ENCODE data around the gene SP140. TPM values are rescaled to one million over a fixed set of nuclear protein-coding genes. Genes with fewer than 3 reads are reported as not detected.
A peak's percentile ranks its signal among the peaks of the same experiment; 100 is the strongest.
"Not testable (repeated sequence)": the region's sequence is repeated elsewhere in the genome, so short reads cannot be mapped to it uniquely, and the experiment has no call there.

The SP140 gene
- total and polyA plus RNA-seq, 2 experiments from 2014 or later, result 0.24 to 0.70 TPM

- H3K79me2 ChIP-seq (replicated peaks; ENCODE audit: insufficient read depth); H3K36me3 Mint-ChIP-seq (ENCODE audit: low read depth); H3K4me3 Mint-ChIP-seq; H3K4me3 ChIP-seq; H3K4me1 Mint-ChIP-seq; H3K4me1 ChIP-seq (ENCODE audit: insufficient read depth); H4K20me1 ChIP-seq (replicated peaks; ENCODE audit: insufficient read depth); H3F3A ChIP-seq (replicated peaks; ENCODE audit: low read depth); H2AFZ ChIP-seq; H3K27me3 ChIP-seq (ENCODE audit: insufficient read depth); ATAC-seq; H3K4me2 ChIP-seq; H3K27ac Mint-ChIP-seq; H3K27ac ChIP-seq (ENCODE audit: low read depth); H3K36me3 ChIP-seq (ENCODE audit: insufficient read depth); H3K9me2 ChIP-seq (ENCODE audit: insufficient read depth); H3K27me3 Mint-ChIP-seq (ENCODE audit: insufficient read depth, low read depth, poor library complexity): not testable (repeated sequence)
- H3K9me3 Mint-ChIP-seq, result peaks cover 13% of the 10 kb centered on the region; the same call in 2 of the 3 replicates
- DNase-seq (ENCODE audit: low spot score), result peak; percentile 41
- peak; percentile 78 for TF ChIP-seq REST (IDR thresholded peaks at IDR 0.05; ENCODE audit: unreplicated experiment)
These were observed 63.8 kb downstream of the SP140 start for GRCh38 chr2:230289311-230289710.

- DNase-seq (ENCODE audit: low spot score) (no peak), ATAC-seq (no peak)
- Mint-ChIP-seq H3K4me1 (no peaks in the 10 kb centered on the region), H3K27ac (no peak overlapping the region), H3K27me3 (ENCODE audit: insufficient read depth, low read depth, poor library complexity) (no peaks in the 10 kb centered on the region), H3K9me3 (peaks cover 21% of the 10 kb centered on the region), H3K36me3 (ENCODE audit: low read depth) (no peaks in the 10 kb centered on the region), H3K4me3 (no peak overlapping the region)
- H2AFZ ChIP-seq, result no peak overlapping the region
- no peaks in the 10 kb centered on the region for H3K79me2 ChIP-seq (replicated peaks; ENCODE audit: insufficient read depth)
- TF ChIP-seq REST (IDR thresholded peaks at IDR 0.05; ENCODE audit: unreplicated experiment) (no peak), EZH2phosphoT487 (IDR thresholded peaks at IDR 0.05; ENCODE audit: unreplicated experiment) (no peak), CTCF (conservative IDR thresholded peaks at IDR 0.05; ENCODE audit: low read depth in 2 of 2) (no peak), ZNF114 (CRISPR knock-in tag; IDR thresholded peaks at IDR 0.05) (no peak), ZNF331 (CRISPR knock-in tag; IDR thresholded peaks at IDR 0.05; ENCODE audit: low read depth) (no peak), POLR2AphosphoS5 (IDR thresholded peaks at IDR 0.05; ENCODE audit: low read depth) (no peak), CREB1 (CRISPR knock-in tag; IDR thresholded peaks at IDR 0.05; ENCODE audit: low read depth) (no peak)
- no peaks in the 10 kb centered on the region for H3F3A ChIP-seq (replicated peaks; ENCODE audit: low read depth)
- H3K4me2 ChIP-seq, result no peak overlapping the region
- no peaks in the 10 kb centered on the region for H3K27me3 ChIP-seq (ENCODE audit: insufficient read depth)
- no peaks in the 10 kb centered on the region for H3K36me3 ChIP-seq (ENCODE audit: insufficient read depth)
- H4K20me1 ChIP-seq (replicated peaks; ENCODE audit: insufficient read depth), result no peaks in the 10 kb centered on the region
- no peak overlapping the region for H3K27ac ChIP-seq (ENCODE audit: low read depth)
- H3K4me3 ChIP-seq, result no peak overlapping the region
- peaks cover 2% of the 10 kb centered on the region; the same call in 1 of the 2 replicates for H3K9me2 ChIP-seq (ENCODE audit: insufficient read depth)
- H3K4me1 ChIP-seq (ENCODE audit: insufficient read depth), result no peaks in the 10 kb centered on the region
These were observed 69.7 kb downstream of the SP140 start for GRCh38 chr2:230295192-230295591.

Measured in GM23338 (cell line).